Sigmoid colon (tissue), 7 donors: ENCODE data around the gene SMIM14. TPM values are rescaled to one million over a fixed set of nuclear protein-coding genes. Genes with fewer than 3 reads are reported as not detected.
"Not testable (repeated sequence)": the region's sequence is repeated elsewhere in the genome, so short reads cannot be mapped to it uniquely, and the experiment has no call there.

ENCODE experiments used
- DNase-seq: peaks from one replicate; pipeline ENCODE4 v3.0.0-alpha.2; 2019
- H3K27ac ChIP-seq, 4 donors: fragments of 200-600 bp; sonication (generic); one replicate each; pipeline ENCODE4 v1.5.1; 2016 to 2019; ENCODE audit warnings: mild to moderate bottlenecking in 1 of 4
- H3K27me3 ChIP-seq, 3 donors: fragments of 200-600 bp; sonication (generic); one replicate each; pipeline ENCODE4 v1.5.1; 2019; ENCODE audit warnings: mild to moderate bottlenecking in 1 of 3
- H3K36me3 ChIP-seq, 4 donors: fragments of 200-600 bp; sonication (generic); one replicate each; pipeline ENCODE4 v1.5.1; 2016 to 2019
- H3K4me1 ChIP-seq, 4 donors: fragments of 200-600 bp; sonication (generic); one replicate each; pipeline ENCODE4 v1.5.1; 2017 to 2019
- H3K4me3 ChIP-seq, 4 donors: fragments of 200-600 bp; sonication (generic); one replicate each; pipeline ENCODE4 v1.5.1; 2017 to 2019; ENCODE audit warnings: mild to moderate bottlenecking in 2 of 4, moderate library complexity in 1 of 4
- H3K9me3 ChIP-seq, 4 donors: fragments of 200-600 bp in 3 of 4; sonication (generic) in 3 of 4; one replicate each; pipeline versions ENCODE4 v1.5.1 to v1.6.1; 2013 to 2019
- EP300 ChIP-seq, 4 donors: sonication (generic); formaldehyde crosslinking; IDR thresholded peaks; one replicate each; pipeline ENCODE4 v1.6.1; 2017; ENCODE audit warnings: antibody characterized with exemption in 4 of 4
- POLR2A ChIP-seq, 2 donors: fragments of 450-650 bp; IDR thresholded peaks; one replicate each; pipeline ENCODE4 v1.6.1; 2016; ENCODE audit warnings: antibody characterized with exemption in 2 of 2, mild to moderate bottlenecking in 2 of 2, moderate library complexity in 2 of 2
- POLR2AphosphoS5 ChIP-seq, 4 donors: sonication (generic); formaldehyde crosslinking; IDR thresholded peaks; one replicate each; pipeline ENCODE4 v1.6.1; 2017; ENCODE audit warnings: antibody characterized with exemption in 4 of 4
- WGBS, 2 donors: extraction: QIAGEN DNeasy Blood & Tissue Kit; methylation state at CpG; one replicate each; pipeline ENCODE4 v1.1.7; 2013; 5-methylcytosine and 5-hydroxymethylcytosine counted together
- intact Hi-C: fragments of 100-400 bp; cut with DNase I; formaldehyde crosslinking; loops from one replicate; pipeline ENCODE4 v1.15.1; 2023
- polyA plus RNA-seq, 3 donors: library from polyadenylated mRNA; stranded (reverse); fragments of 200-250 nt; gene quantifications; one replicate each; pipeline ENCODE4 v1.2.3, GENCODE V29; 2013
- total RNA-seq, 4 donors: library from RNA; depleted of rRNA; stranded (reverse); fragments of >200 nt; gene quantifications; one replicate each; pipeline ENCODE4 v1.1.0, GENCODE V29; 2016
- TF ChIP-seq, protein P1 (sequence below), 4 experiments: fragments of 450-650 bp in 3 of 4; fragments of 200-600 bp in 1 of 4; IDR thresholded peaks; one replicate each; pipeline ENCODE4 v1.5.1; 2016 to 2019; ENCODE audit warnings: antibody characterized with exemption in 4 of 4, mild to moderate bottlenecking in 3 of 4, moderate library complexity in 2 of 4
- donor health status: healthy with polysubstance abuse.
- donor health status: Bipolar disorder and iron deficiency.
- donor health status: healthy.

The SMIM14 gene
- total and polyA plus RNA-seq, 7 donors, result 16.6 to 341 (median 33.9) TPM

DNA sequence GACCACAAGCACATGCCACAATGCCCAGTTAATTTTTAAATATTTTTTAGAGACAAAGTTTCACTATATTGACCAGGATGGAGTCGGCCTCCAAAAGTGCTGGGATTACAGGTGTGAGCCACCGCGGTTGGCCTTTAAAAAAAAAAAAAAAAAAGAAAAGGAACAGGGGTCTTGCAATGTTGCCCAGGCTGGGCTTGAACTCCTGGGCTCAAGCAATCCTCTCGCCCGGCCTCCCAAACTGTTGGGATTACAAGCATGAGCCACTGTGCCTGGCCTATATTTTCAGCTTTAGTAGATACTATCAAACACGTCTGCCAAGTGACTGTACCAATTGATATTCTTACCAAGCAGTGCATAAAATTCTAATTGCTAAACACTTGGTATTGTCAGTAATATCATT is 120.2 kb downstream of the SMIM14 start:
- H3K9me3 ChIP-seq, result no peaks in the 10 kb centered on the region
- intact Hi-C loops, result no loop called here
- TF ChIP-seq EP300 (IDR thresholded peaks at IDR 0.05), result no peak
- TF ChIP-seq POLR2AphosphoS5 (IDR thresholded peaks at IDR 0.05), result no peak
- no peak for TF ChIP-seq POLR2A (IDR thresholded peaks at IDR 0.05)
- TF ChIP-seq, protein P1, sequence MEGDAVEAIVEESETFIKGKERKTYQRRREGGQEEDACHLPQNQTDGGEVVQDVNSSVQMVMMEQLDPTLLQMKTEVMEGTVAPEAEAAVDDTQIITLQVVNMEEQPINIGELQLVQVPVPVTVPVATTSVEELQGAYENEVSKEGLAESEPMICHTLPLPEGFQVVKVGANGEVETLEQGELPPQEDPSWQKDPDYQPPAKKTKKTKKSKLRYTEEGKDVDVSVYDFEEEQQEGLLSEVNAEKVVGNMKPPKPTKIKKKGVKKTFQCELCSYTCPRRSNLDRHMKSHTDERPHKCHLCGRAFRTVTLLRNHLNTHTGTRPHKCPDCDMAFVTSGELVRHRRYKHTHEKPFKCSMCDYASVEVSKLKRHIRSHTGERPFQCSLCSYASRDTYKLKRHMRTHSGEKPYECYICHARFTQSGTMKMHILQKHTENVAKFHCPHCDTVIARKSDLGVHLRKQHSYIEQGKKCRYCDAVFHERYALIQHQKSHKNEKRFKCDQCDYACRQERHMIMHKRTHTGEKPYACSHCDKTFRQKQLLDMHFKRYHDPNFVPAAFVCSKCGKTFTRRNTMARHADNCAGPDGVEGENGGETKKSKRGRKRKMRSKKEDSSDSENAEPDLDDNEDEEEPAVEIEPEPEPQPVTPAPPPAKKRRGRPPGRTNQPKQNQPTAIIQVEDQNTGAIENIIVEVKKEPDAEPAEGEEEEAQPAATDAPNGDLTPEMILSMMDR (IDR thresholded peaks at IDR 0.05), result no peak
- peaks cover 0 to 39% (median 5%) of the 10 kb centered on the region in 4 donors for H3K36me3 ChIP-seq
- H3K27me3 ChIP-seq, result no peaks in the 10 kb centered on the region
- no peak for DNase-seq
- no peaks in the 10 kb centered on the region for H3K4me1 ChIP-seq
- WGBS, 2 donors, result 87 to 88% methylated on average over 6 of the region's 6 CpGs
- no peak overlapping the region for H3K27ac ChIP-seq
- H3K4me3 ChIP-seq, result no peak overlapping the region

DNA sequence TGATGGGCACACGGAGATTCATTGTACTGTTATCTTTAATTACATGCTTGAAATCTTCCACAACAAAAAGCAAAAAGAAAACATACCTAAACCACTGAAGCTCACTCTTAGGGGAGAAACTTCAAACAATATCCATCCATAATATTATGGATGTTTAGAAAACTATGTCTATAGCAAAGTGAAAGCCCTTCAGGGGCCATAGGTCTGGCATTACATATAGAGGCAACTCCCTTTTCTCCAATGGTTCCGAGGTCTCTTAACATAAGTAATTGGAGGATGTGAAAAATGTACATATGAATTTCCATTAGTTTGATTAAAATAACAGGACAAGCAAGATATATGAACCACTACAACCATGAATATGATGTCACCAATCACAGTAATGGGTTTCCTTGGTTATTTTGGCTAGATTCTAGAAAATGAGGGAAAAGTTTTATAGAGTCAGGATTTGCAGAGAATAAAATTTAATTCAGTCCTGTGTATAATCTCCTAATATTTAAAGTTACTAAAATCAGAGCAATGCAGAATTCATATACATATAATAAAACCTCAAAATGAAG is 122.2 kb downstream of the SMIM14 start:
- Histone ChIP-seq H3K27ac (no peak overlapping the region), H3K9me3 (no peaks in the 10 kb centered on the region), H3K4me1 (no peaks in the 10 kb centered on the region), H3K27me3 (no peaks in the 10 kb centered on the region), H3K36me3 (peaks cover 0 to 57% (median 5%) of the 10 kb centered on the region in 4 donors), H3K4me3 (no peak overlapping the region)
- 76 to 98% methylated on average over 2 of the region's 2 CpGs for WGBS, 2 donors
- DNase-seq, result no peak
- intact Hi-C loops, result no loop called here
- TF ChIP-seq, protein P1 (IDR thresholded peaks at IDR 0.05), result no peak
- no peak for TF ChIP-seq EP300 (IDR thresholded peaks at IDR 0.05)
- no peak for TF ChIP-seq POLR2AphosphoS5 (IDR thresholded peaks at IDR 0.05)
- no peak for TF ChIP-seq POLR2A (IDR thresholded peaks at IDR 0.05)

DNA sequence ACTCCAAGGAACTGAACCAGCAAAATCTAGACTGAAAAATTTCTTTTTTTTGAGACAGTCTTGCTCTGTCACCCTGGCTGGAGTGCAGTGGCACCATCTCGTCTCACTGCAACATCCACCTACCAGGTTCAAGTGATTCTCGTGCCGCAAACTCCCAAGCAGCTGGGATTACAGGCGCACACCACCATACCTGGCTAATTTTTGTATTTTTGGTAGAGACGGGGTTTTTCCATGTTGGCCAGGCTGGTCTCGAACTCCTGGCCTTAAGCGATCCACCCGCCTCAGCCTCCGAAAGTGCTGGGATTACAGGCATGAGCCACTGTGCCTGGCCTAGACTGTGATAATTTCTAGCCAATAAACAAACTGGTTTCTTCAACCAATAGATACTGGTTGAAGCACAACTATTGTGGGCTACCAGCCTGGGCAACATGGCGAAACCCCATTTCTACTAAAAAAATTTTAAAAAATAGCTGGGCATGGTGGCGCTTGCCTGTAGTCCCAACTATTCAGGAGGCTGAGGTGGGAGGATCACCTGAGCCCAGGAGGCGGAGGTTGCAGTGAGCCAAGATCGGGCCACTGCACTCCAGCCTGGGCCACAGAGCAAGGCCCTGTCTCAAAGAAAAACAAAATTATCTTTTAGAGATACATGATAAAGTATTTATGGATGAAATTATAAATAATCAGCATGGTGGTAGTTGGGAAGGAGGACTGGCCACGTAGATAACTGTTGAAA is 122.8 kb downstream of the SMIM14 start:
- H3K36me3 ChIP-seq, result peaks cover 0 to 64% (median 5%) of the 10 kb centered on the region in 4 donors
- intact Hi-C loops, H3K9me3 ChIP-seq, H3K4me3 ChIP-seq, H3K4me1 ChIP-seq, H3K27me3 ChIP-seq, H3K27ac ChIP-seq, DNase-seq: not testable (repeated sequence)
- WGBS, 2 donors, result 94 to 97% methylated on average over 14 of the region's 14 CpGs

DNA sequence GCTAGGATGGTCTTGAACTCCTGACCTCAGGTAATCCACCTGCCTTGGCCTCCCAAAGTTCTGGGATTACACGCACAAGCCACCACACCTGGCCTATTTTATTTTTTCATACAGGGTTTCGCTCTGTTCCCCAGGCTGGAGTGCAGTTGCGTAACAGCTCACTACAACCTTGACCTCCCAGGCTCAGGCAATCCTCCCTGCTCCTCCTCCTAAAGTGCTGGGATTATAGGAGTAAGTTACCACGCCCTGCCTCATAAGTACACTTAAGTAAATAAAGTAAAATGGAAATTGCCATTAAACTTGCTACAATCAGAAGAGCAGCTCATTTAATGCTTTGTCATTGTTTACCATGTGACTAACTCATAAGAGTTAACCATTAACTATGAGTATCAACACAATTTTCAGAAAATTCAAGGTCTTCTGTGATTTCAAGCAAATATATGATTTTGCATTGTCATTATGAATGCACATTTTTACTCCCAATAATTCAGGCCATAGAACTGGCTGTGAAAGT is 123.7 kb downstream of the SMIM14 start:
- TF ChIP-seq EP300 (IDR thresholded peaks at IDR 0.05) (no peak), POLR2A (IDR thresholded peaks at IDR 0.05) (no peak), POLR2AphosphoS5 (IDR thresholded peaks at IDR 0.05) (no peak)
- TF ChIP-seq, protein P1 (IDR thresholded peaks at IDR 0.05), result no peak
- H3K27ac ChIP-seq, result no peak overlapping the region
- peaks cover 2 to 72% (median 12%) of the 10 kb centered on the region in 4 donors for H3K36me3 ChIP-seq
- intact Hi-C loops, result no loop called here
- no peaks in the 10 kb centered on the region for H3K9me3 ChIP-seq
- DNase-seq, result no peak
- no peaks in the 10 kb centered on the region for H3K27me3 ChIP-seq
- H3K4me1 ChIP-seq, result no peaks in the 10 kb centered on the region
- 15 to 69% methylated on average over 4 of the region's 4 CpGs for WGBS, 2 donors
- no peak overlapping the region for H3K4me3 ChIP-seq

DNA sequence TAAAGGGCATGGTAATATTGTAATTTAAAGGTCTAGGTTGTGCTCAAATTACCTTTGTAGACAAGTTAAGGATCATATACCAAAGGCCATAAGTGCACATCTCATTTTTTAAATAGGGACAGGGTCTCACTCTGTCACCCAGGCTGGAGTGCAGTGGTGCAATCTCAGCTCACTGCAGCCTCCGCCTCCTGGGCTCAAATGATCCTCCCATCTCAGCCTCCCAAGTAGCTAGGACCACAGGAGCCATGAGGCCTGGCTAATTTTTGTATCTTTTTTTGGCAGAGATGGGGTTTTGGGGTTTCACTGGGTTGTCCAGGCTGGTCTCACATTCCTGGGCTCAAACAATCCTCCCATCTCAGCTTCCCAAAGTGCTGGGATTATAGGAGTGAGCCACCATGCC is 124.4 kb downstream of the SMIM14 start:
- WGBS, 2 donors, result 97 to 100% methylated on average over 1 of the region's 1 CpG
- H3K4me3 ChIP-seq, DNase-seq, H3K9me3 ChIP-seq, intact Hi-C loops, H3K27ac ChIP-seq, H3K27me3 ChIP-seq, H3K4me1 ChIP-seq: not testable (repeated sequence)
- peaks cover 9 to 72% (median 19%) of the 10 kb centered on the region in 4 donors for H3K36me3 ChIP-seq
